Measurements from ENCODE around the gene PKP2. TPM values are rescaled to one million over a fixed set of nuclear protein-coding genes. Genes with fewer than 3 reads are reported as not detected.

The PKP2 gene
- total and polyA plus RNA-seq, 8 donors, result 1.5 to 6.7 (median 4.2) TPM

DNA sequence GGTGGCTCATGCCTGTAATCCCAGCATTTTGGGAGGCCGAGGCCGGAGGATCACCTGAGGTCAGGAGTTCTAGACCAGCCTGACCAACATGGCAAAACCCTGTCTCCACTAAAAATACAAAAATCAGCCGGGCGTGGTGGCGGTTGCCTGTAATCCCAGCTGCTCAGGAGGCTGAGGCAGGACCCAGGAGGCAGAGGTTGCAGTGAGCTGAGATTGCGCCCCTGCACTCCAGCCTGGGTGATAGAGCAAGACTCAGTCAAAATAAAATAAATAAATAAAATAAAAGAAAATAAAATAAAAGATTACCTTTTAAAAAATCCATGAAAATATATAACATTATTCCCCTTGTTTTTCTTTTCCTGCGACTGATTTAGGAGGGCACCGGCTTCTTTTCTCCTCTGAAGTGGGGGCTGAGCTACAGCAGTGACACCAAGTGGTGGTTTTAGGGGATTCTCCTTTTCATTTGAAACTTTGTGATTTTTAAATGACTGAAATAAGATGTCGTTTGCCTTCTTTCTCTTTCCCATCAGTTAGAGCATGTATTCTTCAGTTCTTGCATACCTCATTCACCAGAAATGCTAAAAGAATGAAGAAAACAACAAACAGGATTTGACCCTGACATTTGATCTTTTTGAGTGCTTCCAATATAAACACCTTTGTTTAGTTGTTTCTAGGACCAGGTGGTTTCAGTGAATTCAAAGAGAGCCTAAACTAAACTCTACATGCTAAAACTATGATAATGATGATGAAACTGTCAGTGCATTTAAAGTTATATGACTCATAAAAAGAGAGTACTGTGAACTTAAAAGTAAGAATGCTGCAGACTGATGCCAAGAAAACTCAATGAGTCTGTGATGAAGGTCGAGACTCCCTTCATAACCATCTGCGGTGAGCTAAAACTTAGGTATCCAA is 22.6 kb upstream of the PKP2 start:
- intact Hi-C loops (cut with DNase I), result no loop called here
- H3K27ac ChIP-seq, result no peak overlapping the region
- H3K36me3 ChIP-seq, result no peaks in the 10 kb centered on the region
- DNase-seq, result peak in 1 of 4 donors; percentile 59
- peaks cover 0 to 4% of the 10 kb centered on the region in 2 donors for H3K4me1 ChIP-seq
- H3K4me3 ChIP-seq, result no peak overlapping the region
- no peaks in the 10 kb centered on the region for H3K27me3 ChIP-seq
- H3K9me3 ChIP-seq, result no peaks in the 10 kb centered on the region
- TF ChIP-seq, protein P1, sequence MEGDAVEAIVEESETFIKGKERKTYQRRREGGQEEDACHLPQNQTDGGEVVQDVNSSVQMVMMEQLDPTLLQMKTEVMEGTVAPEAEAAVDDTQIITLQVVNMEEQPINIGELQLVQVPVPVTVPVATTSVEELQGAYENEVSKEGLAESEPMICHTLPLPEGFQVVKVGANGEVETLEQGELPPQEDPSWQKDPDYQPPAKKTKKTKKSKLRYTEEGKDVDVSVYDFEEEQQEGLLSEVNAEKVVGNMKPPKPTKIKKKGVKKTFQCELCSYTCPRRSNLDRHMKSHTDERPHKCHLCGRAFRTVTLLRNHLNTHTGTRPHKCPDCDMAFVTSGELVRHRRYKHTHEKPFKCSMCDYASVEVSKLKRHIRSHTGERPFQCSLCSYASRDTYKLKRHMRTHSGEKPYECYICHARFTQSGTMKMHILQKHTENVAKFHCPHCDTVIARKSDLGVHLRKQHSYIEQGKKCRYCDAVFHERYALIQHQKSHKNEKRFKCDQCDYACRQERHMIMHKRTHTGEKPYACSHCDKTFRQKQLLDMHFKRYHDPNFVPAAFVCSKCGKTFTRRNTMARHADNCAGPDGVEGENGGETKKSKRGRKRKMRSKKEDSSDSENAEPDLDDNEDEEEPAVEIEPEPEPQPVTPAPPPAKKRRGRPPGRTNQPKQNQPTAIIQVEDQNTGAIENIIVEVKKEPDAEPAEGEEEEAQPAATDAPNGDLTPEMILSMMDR (IDR thresholded peaks at IDR 0.05), result peak in 1 of 2 donors; percentile 27
- peak; percentile 47 for ATAC-seq

DNA sequence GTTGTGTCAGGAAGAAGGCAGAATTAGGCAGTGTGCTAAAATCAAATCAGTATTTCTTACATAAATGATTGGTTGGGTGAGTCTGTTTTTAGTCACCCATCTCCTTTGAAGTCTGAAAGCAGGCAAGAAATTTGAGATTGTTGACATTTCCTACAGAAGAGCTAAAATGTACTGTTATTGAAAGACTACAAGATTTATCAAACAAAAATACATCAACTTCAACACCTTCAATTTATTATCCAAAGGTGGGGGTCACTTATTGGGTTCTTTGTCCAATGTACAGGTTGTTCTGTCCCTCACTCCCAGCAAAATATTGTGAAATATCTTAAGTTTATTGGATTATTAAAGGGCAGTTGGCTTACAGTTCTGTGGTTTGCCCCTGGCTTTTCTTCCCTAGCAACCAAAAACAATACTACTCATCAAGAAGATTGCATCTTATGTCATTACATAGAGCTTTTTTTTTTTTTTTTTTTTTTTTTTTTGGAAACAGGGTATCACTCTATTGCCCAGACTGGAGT is 20.6 kb upstream of the PKP2 start:
- no peaks in the 10 kb centered on the region for H3K36me3 ChIP-seq
- peaks cover 0 to 4% of the 10 kb centered on the region in 2 donors for H3K4me1 ChIP-seq
- DNase-seq, result peak in 1 of 4 donors; percentile 32
- no peaks in the 10 kb centered on the region for H3K9me3 ChIP-seq
- no peak overlapping the region for H3K27ac ChIP-seq
- H3K27me3 ChIP-seq, result peaks cover 0 to 2% of the 10 kb centered on the region in 2 donors
- intact Hi-C loops (cut with DNase I), result no loop called here
- H3K4me3 ChIP-seq, result no peak overlapping the region
- TF ChIP-seq, protein P1 (IDR thresholded peaks at IDR 0.05), result no peak
- ATAC-seq, result peak; percentile 21

DNA sequence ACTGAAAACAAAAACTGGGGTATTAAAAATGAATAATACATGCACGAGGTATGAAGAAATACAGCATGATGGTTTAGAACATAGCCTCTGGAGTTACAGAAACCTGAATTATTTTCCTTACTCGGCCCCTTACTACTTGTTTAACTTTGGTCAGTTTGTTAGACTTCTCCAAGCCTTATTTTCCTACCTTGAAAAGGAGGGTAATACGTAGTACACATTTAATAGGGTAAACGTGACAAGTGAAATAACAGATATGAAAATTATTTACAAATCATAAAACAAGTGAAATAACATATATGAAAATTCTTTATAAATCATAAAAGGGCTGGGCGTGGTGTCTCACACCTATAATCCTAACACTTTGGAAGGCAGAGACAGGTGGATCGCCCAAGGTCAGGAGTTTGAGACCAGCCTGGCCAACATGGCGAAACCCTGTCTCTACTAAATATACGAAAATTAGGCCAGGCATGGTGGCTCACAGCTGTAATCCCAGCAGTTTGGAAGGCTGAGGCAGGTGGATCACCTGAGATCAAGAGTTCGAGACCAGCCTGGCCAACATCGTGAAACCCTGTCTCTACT is 11.4 kb upstream of the PKP2 start:
- no peak overlapping the region for H3K27ac ChIP-seq
- intact Hi-C loops (cut with DNase I), result no loop called here
- TF ChIP-seq, protein P1 (IDR thresholded peaks at IDR 0.05), result no peak
- H3K27me3 ChIP-seq, result peaks cover 0 to 13% of the 10 kb centered on the region in 2 donors
- H3K4me1 ChIP-seq, result no peaks in the 10 kb centered on the region
- no peaks in the 10 kb centered on the region for H3K36me3 ChIP-seq
- H3K4me3 ChIP-seq, result no peak overlapping the region
- ATAC-seq (no peak), DNase-seq (no peak)
- H3K9me3 ChIP-seq, result no peaks in the 10 kb centered on the region

DNA sequence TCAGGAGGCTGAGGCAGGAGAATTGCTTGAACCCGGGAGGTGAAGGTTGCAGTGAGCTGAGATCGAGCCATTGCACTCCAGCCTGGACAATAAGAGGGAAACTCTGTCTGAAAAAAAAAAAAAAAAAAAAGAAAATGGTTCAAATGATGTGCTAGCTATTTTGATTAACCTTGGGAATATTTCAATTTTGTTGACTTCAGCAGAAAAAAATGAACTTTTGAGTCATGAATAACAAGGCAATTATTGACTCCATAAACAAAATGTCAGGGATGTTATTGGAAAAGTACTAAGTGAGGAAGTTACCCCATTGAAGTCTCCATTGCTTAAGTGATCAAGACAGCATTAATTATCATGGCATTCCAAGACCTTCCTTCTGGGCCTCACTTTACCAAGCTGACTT is 10.6 kb upstream of the PKP2 start:
- Histone ChIP-seq H3K27ac (no peak overlapping the region), H3K9me3 (no peaks in the 10 kb centered on the region), H3K27me3 (peaks cover 7 to 17% of the 10 kb centered on the region in 2 donors), H3K4me3 (no peak overlapping the region), H3K4me1 (no peaks in the 10 kb centered on the region), H3K36me3 (no peaks in the 10 kb centered on the region)
- ATAC-seq (no peak), DNase-seq (no peak)
- TF ChIP-seq, protein P1 (IDR thresholded peaks at IDR 0.05), result no peak
- intact Hi-C loops (cut with DNase I), result no loop called here

All from left lung (tissue), 10 donors.